HEK293 (cell line): ENCODE data around the gene GUCY1A2.

Source experiments
- CTCF ChIA-PET: fragments of 350-600 bp; formaldehyde crosslinking; extraction: SDS; loops from one replicate; lab custom pipeline; 2021; ENCODE audit warnings: antibody characterized with exemption; lab: Yijun Ruan, JAX
- POLR2A ChIA-PET: fragments of 300-600 bp; formaldehyde crosslinking; extraction: SDS; loops from one replicate; lab custom pipeline; 2020; ENCODE audit warnings: antibody characterized with exemption, inconsistent platforms; lab: Yijun Ruan, JAX
- H3K27ac ChIP-seq: fragments of 200-500 bp; sonication (Bioruptor generic); 2 replicates; pipeline ENCODE4 v1.5.1; 2014; ENCODE audit warnings: low read depth, low read length, control low read depth, inconsistent platforms; ENCODE audit errors: extremely low read depth
- H3K36me3 ChIP-seq, 2 experiments: fragments of 200-500 bp in 1 of 2; sonication (Bioruptor generic) in 1 of 2; 1 replicate in 1 of 2; 2 replicates in 1 of 2; pipeline ENCODE4 v1.5.1; 2014 to 2017; ENCODE audit warnings: inconsistent platforms in 2 of 2, low read length in 2 of 2; ENCODE audit not compliant: control insufficient read depth in 2 of 2, insufficient read depth in 1 of 2
- H3K4me1 ChIP-seq: fragments of 200-500 bp; sonication (Bioruptor generic); 2 replicates; pipeline ENCODE4 v1.5.1; 2014; ENCODE audit warnings: mild to moderate bottlenecking, low read length, inconsistent platforms; ENCODE audit not compliant: control insufficient read depth, insufficient read depth
- H3K4me3 ChIP-seq: 2 replicates; pipeline ENCODE4 v1.5.1; 2011; ENCODE audit warnings: low read depth, mild to moderate bottlenecking, control low read depth, low read length, moderate library complexity
- H3K9me3 ChIP-seq: fragments of 200-500 bp; sonication (Bioruptor generic); 2 replicates; pipeline ENCODE4 v1.5.1; 2014; ENCODE audit warnings: low read depth, low read length, inconsistent platforms; ENCODE audit not compliant: control insufficient read depth, insufficient read depth
- AEBP2 ChIP-seq: fragments of 450-650 bp; formaldehyde crosslinking; IDR thresholded peaks from 2 replicates; pipeline ENCODE4 v1.5.1; 2016; ENCODE audit warnings: missing biosample characterization, missing genetic modification characterization, borderline replicate concordance
- ATF2 ChIP-seq: fragments of 450-650 bp; formaldehyde crosslinking; IDR thresholded peaks from 2 replicates; pipeline ENCODE4 v1.5.1; 2016; ENCODE audit warnings: missing biosample characterization, missing genetic modification characterization, low read depth
- CTCF ChIP-seq: fragments of 450-650 bp; formaldehyde crosslinking; IDR thresholded peaks from 2 replicates; pipeline ENCODE4 v1.5.1; 2016; ENCODE audit warnings: missing biosample characterization, missing genetic modification characterization
- IKZF3 ChIP-seq: fragments of 450-650 bp; IDR thresholded peaks from 2 replicates; pipeline ENCODE4 v1.5.0; 2018; ENCODE audit warnings: missing biosample characterization, mild to moderate bottlenecking, missing genetic modification characterization, moderate library complexity
- KLF10 ChIP-seq: fragments of 450-650 bp; IDR thresholded peaks from 2 replicates; pipeline ENCODE4 v1.5.1; 2018; ENCODE audit warnings: missing biosample characterization, mild to moderate bottlenecking, missing genetic modification characterization
- SETDB1 ChIP-seq: IDR thresholded peaks from one replicate; pipeline ENCODE4 v1.6.1; 2017; ENCODE audit warnings: mild to moderate bottlenecking, low read length, moderate library complexity, mixed read lengths; ENCODE audit not compliant: insufficient read length
- YY1 ChIP-seq: fragments of 450-650 bp; formaldehyde crosslinking; IDR thresholded peaks from 2 replicates; pipeline ENCODE4 v1.5.1; 2018; ENCODE audit warnings: missing biosample characterization, missing genetic modification characterization
- ZBTB1 ChIP-seq: fragments of 450-650 bp; formaldehyde crosslinking; IDR thresholded peaks from 2 replicates; pipeline ENCODE4 v1.5.1; 2016; ENCODE audit warnings: missing biosample characterization, missing genetic modification characterization
- ZBTB20 ChIP-seq: fragments of 450-650 bp; formaldehyde crosslinking; IDR thresholded peaks from 2 replicates; pipeline ENCODE4 v1.5.1; 2016; ENCODE audit warnings: missing biosample characterization, missing genetic modification characterization
- ZBTB49 ChIP-seq: fragments of 450-650 bp; formaldehyde crosslinking; IDR thresholded peaks from 2 replicates; pipeline ENCODE4 v1.5.1; 2016; ENCODE audit warnings: missing biosample characterization, missing genetic modification characterization, low read depth
- ZBTB7A ChIP-seq: fragments of 450-650 bp; formaldehyde crosslinking; IDR thresholded peaks from 2 replicates; pipeline ENCODE4 v1.5.1; 2016; ENCODE audit warnings: low read depth, missing biosample characterization, missing genetic modification characterization
- ZNF146 ChIP-seq: fragments of 450-650 bp; formaldehyde crosslinking; IDR thresholded peaks from 2 replicates; pipeline ENCODE4 v1.5.1; 2016; ENCODE audit warnings: missing biosample characterization, missing genetic modification characterization
- ZNF214 ChIP-seq: fragments of 450-650 bp; formaldehyde crosslinking; IDR thresholded peaks from 2 replicates; pipeline ENCODE4 v1.5.1; 2017; ENCODE audit warnings: missing biosample characterization, mild to moderate bottlenecking, missing genetic modification characterization, borderline replicate concordance
- ZNF488 ChIP-seq: fragments of 450-650 bp; formaldehyde crosslinking; IDR thresholded peaks from 2 replicates; pipeline ENCODE4 v1.5.1; 2016; ENCODE audit warnings: missing biosample characterization, missing genetic modification characterization
- ZNF510 ChIP-seq: fragments of 450-650 bp; formaldehyde crosslinking; IDR thresholded peaks from 2 replicates; pipeline ENCODE4 v1.5.1; 2018; ENCODE audit warnings: mild to moderate bottlenecking, missing genetic modification characterization, missing biosample characterization; ENCODE audit not compliant: insufficient replicate concordance
- ZNF660 ChIP-seq: fragments of 450-650 bp; IDR thresholded peaks from 2 replicates; pipeline ENCODE4 v1.5.1; 2018; ENCODE audit warnings: missing biosample characterization, mild to moderate bottlenecking, missing genetic modification characterization
- ZNF704 ChIP-seq: fragments of 450-650 bp; formaldehyde crosslinking; IDR thresholded peaks from 2 replicates; pipeline ENCODE4 v1.5.1; 2016; ENCODE audit warnings: missing biosample characterization, missing genetic modification characterization
- ZNF777 ChIP-seq: fragments of 450-650 bp; formaldehyde crosslinking; IDR thresholded peaks from 2 replicates; pipeline ENCODE4 v1.5.1; 2017; ENCODE audit warnings: missing biosample characterization, missing genetic modification characterization, borderline replicate concordance
- ZNF791 ChIP-seq: fragments of 450-650 bp; formaldehyde crosslinking; IDR thresholded peaks from 2 replicates; pipeline ENCODE4 v1.5.1; 2016; ENCODE audit warnings: missing biosample characterization, missing genetic modification characterization
- ZNF792 ChIP-seq: fragments of 450-650 bp; formaldehyde crosslinking; IDR thresholded peaks from 2 replicates; pipeline ENCODE4 v1.5.1; 2016; ENCODE audit warnings: missing biosample characterization, missing genetic modification characterization
- ZNF843 ChIP-seq: fragments of 450-650 bp; formaldehyde crosslinking; IDR thresholded peaks from 2 replicates; pipeline ENCODE4 v1.5.1; 2016; ENCODE audit warnings: missing biosample characterization, missing genetic modification characterization
- ZSCAN5A ChIP-seq: fragments of 450-650 bp; formaldehyde crosslinking; IDR thresholded peaks from 2 replicates; pipeline ENCODE4 v1.5.1; 2016; ENCODE audit warnings: missing biosample characterization, missing genetic modification characterization

GUCY1A2 gene

GRCh38 chr11:106914409-106914808 lies 103.9 kb downstream of the GUCY1A2 start:
- POLR2A ChIA-PET, result no interaction called here
- Histone ChIP-seq H3K4me1 (no peaks in the 10 kb centered on the region), H3K4me3 (no peak overlapping the region), H3K27ac (no peak overlapping the region), H3K9me3 (no peaks in the 10 kb centered on the region), H3K36me3 (no peaks in the 10 kb centered on the region)
- CTCF ChIA-PET, result interaction anchor here (0.7 kb wide), 1 partner anchor 918 kb away, joined by 3 read pairs; no protein-coding TSS in a partner anchor
- TF ChIP-seq ZNF704 (tag by site-specific recombination), result no peak
- no peak for TF ChIP-seq YY1 (tag by site-specific recombination)
- no peak for TF ChIP-seq ZBTB1 (tag by site-specific recombination)
- TF ChIP-seq, all 188 proteins: peak for 0

- no peak overlapping the region for H3K4me3 ChIP-seq
- no peak overlapping the region for H3K27ac ChIP-seq
- TF ChIP-seq ZNF660 (tag by site-specific recombination) (no peak), ZNF777 (no peak), ZNF146 (tag by site-specific recombination) (no peak), ZNF488 (tag by site-specific recombination) (no peak), ZSCAN5A (tag by site-specific recombination) (no peak), ZBTB20 (tag by site-specific recombination) (no peak), CTCF (tag by site-specific recombination) (no peak), ZNF843 (tag by site-specific recombination) (no peak), ATF2 (tag by site-specific recombination) (no peak), IKZF3 (tag by site-specific recombination) (no peak), ZNF510 (tag by site-specific recombination) (no peak)
- no peaks in the 10 kb centered on the region for H3K4me1 ChIP-seq
- no peaks in the 10 kb centered on the region for H3K9me3 ChIP-seq
- ChIA-PET POLR2A (no interaction called here), CTCF (no interaction called here)
- no peaks in the 10 kb centered on the region for H3K36me3 ChIP-seq
Measured at GRCh38 chr11:106913141-106913540, 105.1 kb downstream of the GUCY1A2 start.

- Histone ChIP-seq H3K9me3 (no peaks in the 10 kb centered on the region), H3K4me3 (no peak overlapping the region), H3K36me3 (no peaks in the 10 kb centered on the region), H3K4me1 (no peaks in the 10 kb centered on the region), H3K27ac (no peak overlapping the region)
- ChIA-PET CTCF (no interaction called here), POLR2A (no interaction called here)
- TF ChIP-seq ZBTB7A (tag by site-specific recombination) (no peak), SETDB1 (no peak), AEBP2 (no peak), ZNF214 (tag by site-specific recombination) (no peak), ZNF791 (tag by site-specific recombination) (no peak), KLF10 (tag by site-specific recombination) (no peak), ZBTB49 (no peak), ZNF792 (no peak)
Measured at GRCh38 chr11:106904826-106905225, 113.5 kb downstream of the GUCY1A2 start.
